Right ventricle myocardium inferior (tissue), 1 donor: ENCODE measurements around the gene OR13G1. TPM values are rescaled to one million over a fixed set of nuclear protein-coding genes. Genes with fewer than 3 reads are reported as not detected.
"Not testable (repeated sequence)": the region's sequence is repeated elsewhere in the genome, so short reads cannot be mapped to it uniquely, and the experiment has no call there.

Source experiments
- ATAC-seq: fragments of 200-7000 bp; cut with Tn5 transposase; one replicate; pipeline ENCODE4 v1.9.1; 2020; ENCODE audit warnings: mild to moderate bottlenecking, moderate library complexity
- DNase-seq: peaks from one replicate; pipeline ENCODE4 v3.0.0; 2021; ENCODE audit errors: missing footprints
- intact Hi-C: fragments of 100-400 bp; cut with DNase I; formaldehyde crosslinking; loops from one replicate; pipeline ENCODE4 v1.11.0; 2022
- long read RNA-seq: library from polyadenylated mRNA; unstranded; transcript quantifications from one replicate; pipeline ENCODE4 v2.0.0, GENCODE V29; 2021
- total RNA-seq: library from RNA; stranded (reverse); fragmentation: NEBNext Ultra II Directional; extraction: Animal tissue kit (Norgen Biotek cat#: 25700); gene quantifications from one replicate; pipeline ENCODE4 v1.2.1, GENCODE V29; 2021
- donor health status: DM: no; HTN: yes; CAD: no; lungs with severe emphysema.

The OR13G1 gene, protein sequence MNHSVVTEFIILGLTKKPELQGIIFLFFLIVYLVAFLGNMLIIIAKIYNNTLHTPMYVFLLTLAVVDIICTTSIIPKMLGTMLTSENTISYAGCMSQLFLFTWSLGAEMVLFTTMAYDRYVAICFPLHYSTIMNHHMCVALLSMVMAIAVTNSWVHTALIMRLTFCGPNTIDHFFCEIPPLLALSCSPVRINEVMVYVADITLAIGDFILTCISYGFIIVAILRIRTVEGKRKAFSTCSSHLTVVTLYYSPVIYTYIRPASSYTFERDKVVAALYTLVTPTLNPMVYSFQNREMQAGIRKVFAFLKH
- total RNA-seq: not detected
- long read RNA-seq: 0 reads

DNA sequence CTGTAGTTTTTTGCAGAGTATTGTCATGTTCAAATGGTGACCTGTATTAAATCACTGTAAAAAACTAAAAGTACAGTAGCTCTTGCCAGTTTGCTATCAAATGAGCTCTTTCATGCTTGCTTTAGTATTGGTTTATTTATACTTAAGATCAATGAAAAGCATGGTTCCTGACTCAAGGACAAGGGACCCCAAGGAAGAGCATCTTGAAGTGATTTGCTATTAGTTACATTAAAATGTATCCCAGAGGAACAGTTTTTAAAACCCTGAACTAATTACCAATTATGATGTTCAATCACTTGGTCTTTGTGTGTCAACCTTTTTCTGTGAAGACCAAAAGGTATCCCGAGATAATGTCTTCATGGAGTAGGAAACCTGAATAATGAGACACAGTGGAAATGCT lies at the start of gene OR13G1:
Gene OR13G1, minus strand, starts transcription at position 101 of the 400 bp plus-strand sequence. CDS start 6,698 bp downstream, outside the sequence.
- intact Hi-C loops: no loop called here
- ATAC-seq (no peak), DNase-seq (no peak)

DNA sequence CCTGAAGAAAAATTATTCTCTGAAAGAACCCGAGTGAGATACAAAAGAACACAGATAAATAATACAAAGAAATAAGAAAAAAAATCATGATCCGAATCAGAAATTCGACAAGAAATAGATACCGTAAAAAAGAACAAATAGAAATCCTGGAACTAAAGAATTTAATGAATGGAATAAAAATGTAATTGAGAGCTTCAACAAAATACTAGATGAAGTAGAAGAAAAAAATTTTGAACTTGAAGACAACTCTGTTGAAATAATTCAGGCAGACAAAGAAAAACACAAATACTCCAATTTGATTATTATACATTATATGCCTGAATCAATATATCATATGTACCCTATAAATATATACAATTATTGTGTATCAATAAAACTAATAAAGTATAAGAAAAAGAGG lies 41.7 kb upstream of the OR13G1 start:
- no peak for ATAC-seq

DNA sequence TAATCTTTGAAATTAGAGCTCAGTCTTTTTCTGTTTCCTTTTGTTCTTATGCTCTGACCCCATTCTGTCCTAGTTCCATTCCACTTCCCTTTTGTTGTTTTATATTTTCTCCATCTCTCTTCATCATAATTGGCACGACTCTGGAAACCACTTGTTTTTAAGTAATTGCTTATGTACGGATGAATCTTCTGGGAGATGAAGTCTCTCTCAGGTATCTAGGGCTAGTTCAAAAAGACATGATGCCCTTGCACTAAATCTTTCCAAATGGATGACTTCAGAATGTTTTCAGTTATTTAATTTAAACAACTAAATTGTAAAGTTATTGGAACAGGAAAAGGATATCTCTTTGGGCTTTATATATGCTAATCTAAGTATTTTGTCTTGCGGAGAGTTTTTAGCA lies 37.0 kb upstream of the OR13G1 start, which contains the start of gene OR6F1:
Gene OR6F1, minus strand, starts transcription at position 101 of the 400 bp plus-strand sequence. CDS start 3,891 bp downstream, outside the sequence.
- intact Hi-C loops: no loop called here
- DNase-seq (no peak), ATAC-seq (no peak)

More for the DNA sequence above, 41.7 kb upstream of the OR13G1 start:
- DNase-seq: no peak
- intact Hi-C loops: no loop called here

- DNase-seq: no peak
- intact Hi-C loops: no loop called here
Measured at GRCh38 chr1:247713753-247714152, 34.2 kb upstream of the OR13G1 start.

GRCh38 chr1:247710681-247711080 lies 31.1 kb upstream of the OR13G1 start:
- intact Hi-C loops, ATAC-seq, DNase-seq: not testable (repeated sequence)

More at GRCh38 chr1:247713753-247714152, 34.2 kb upstream of the OR13G1 start:
- no peak for ATAC-seq

DNA sequence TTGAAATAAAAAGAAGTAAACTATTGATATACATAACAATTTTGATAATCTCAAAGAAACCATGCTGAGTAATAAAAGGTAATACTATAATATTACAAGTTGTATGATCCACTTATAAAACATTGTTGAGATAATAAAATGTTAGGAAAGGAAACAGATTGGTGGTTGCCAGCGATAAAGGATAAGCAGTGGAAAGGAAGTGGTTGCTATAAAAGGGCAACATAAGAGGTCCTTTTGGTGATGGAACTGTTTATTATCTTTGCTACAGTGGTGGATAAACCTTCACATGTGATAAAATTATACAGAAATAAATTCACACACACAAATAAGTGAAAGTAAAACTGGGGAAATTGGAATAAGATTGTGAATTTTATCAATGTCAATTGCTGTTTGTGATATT lies 21.8 kb upstream of the OR13G1 start:
- intact Hi-C loops: no loop called here
- ATAC-seq: no peak

DNA sequence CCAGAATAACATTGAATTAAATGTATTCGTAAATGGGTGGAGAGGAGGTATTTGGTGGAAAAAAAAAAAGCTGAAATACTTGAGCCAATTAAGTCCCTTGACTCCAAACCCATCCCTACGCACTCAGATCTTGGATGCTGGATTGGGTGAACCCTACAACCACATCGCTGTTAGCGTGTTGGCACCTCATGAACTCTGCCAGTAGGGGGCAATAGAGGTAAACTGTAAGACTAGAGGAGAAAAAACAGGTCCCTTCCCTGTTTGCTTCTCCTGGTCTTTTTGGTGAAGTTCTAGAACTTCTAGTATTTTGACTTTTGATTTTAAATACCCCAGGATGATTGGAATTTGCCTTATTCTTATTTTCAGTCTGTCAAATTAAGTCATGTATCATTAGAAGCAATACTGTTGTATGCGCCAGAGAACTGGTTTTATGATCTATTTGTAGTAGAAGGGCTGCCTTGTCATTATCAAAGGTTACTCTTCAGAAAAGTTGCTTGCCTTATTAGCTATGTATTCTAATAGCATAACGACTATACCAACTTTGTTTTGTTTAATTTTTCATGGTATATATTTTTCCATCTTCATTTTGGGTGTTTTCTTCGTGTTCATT lies 1.9 kb upstream of the OR13G1 start:
- DNase-seq: no peak
- intact Hi-C loops: no loop called here
- no peak for ATAC-seq

More for the DNA sequence above, 21.8 kb upstream of the OR13G1 start:
- DNase-seq: no peak

- no peak for ATAC-seq
- intact Hi-C loops: no loop called here
- no peak for DNase-seq
Measured at GRCh38 chr1:247680171-247680570, 632 bp upstream of the OR13G1 start.

- intact Hi-C loops: no loop called here
- DNase-seq: no peak
- no peak for ATAC-seq
Measured at GRCh38 chr1:247669225-247669624, 10.3 kb downstream of the OR13G1 start.

GRCh38 chr1:247656221-247656875 lies 23.2 kb downstream of the OR13G1 start:
- intact Hi-C loops: no loop called here
- ATAC-seq (no peak), DNase-seq (no peak)

DNA sequence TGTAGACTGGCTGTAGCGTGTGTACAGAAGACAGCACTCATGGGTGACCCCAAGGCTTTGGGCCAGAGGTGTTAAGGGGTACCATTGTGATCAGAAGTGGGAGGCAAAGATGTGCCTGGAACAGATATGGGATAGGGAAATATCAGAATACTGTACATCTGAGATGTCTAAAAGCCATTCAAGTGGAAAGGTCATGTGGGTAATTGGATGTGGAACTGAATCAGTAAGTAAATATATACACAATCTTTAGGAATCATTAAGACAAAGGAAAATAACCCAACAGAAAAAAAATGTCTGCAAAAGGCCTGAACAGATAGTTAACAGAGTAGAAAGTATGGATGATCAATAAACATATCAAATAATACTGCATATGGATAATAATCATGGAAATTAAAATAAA lies 26.5 kb downstream of the OR13G1 start:
- DNase-seq: no peak
- intact Hi-C loops: no loop called here
- no peak for ATAC-seq

GRCh38 chr1:247647864-247648263 lies 31.7 kb downstream of the OR13G1 start:
- no peak for DNase-seq
- ATAC-seq: no peak

DNA sequence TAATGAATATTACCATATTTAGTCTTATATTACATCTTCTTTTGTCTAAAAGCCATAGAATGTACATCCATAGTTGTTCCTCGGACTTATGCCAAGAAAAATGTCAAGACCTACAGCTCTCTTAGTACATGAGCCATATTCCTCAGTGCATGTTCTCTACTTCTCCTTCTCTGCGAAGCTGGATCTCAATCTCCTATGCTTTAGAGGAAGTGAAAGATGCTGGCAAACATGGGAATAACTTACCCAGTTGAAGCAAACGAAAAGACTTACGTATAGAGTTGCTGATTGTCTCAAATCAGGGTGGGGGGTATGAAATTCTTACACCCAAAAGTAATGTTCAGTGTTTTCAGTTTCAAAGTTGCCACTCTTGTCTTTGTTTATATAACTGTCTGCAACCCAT lies 32.7 kb downstream of the OR13G1 start:
- ATAC-seq: no peak
- intact Hi-C loops: no loop called here
- no peak for DNase-seq

More at GRCh38 chr1:247647864-247648263, 31.7 kb downstream of the OR13G1 start:
- intact Hi-C loops: no loop called here

- DNase-seq (no peak), ATAC-seq (no peak)
- intact Hi-C loops: no loop called here
Measured at GRCh38 chr1:247642742-247643141, 36.8 kb downstream of the OR13G1 start.

DNA sequence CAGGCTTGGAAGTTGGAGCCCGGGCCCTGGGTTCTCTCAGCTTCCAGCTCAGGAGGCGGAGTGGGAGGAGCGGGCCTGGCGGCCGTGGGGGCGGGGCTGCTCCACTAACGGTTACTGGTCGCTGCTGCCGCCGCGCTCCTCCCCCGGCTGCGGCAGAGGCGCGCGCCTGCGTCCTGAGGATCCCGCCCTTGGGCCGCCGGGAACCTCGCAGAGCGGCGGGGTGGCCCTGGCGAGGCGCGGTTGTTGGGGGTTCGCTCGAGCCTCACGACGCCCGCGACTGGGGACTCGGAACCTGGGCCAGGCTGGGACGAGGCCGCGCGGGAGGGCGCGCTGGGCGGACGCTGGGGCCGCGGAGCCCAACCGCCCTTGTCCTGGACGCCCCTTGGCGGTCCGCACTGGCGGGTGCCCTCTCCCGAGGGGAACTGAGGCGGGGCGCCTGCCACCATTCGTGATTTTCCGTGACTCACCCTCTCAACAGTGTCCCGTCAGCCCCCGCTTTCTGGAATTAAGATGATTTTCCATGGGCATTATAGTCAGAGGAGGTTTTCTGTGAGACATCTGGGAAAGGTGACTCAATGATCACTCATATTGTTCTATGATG lies 40.1 kb downstream of the OR13G1 start:
- intact Hi-C loops: no loop called here
- DNase-seq: peak; percentile 86
- peak; percentile 77 for ATAC-seq

DNA sequence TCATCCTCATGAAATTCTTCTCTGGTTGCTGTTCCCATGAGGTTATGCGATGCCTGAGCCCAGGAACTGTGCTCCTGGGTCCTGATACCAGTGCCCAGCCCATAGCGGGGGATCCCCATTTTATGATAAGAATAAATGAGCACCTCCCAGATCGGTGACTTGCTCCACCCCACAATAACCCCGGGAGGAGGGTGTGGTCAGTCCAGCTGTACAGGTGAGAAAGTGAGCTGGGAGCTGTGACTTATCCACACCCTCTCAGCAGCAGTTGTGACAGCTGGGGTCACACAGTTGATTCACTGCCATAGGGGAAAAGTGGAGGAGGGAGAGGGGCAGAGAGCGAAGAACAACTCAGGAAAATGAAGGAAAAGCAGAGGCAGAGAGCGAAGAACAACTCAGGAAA lies 40.8 kb downstream of the OR13G1 start:
- no peak for ATAC-seq
- intact Hi-C loops: no loop called here
- no peak for DNase-seq

GRCh38 chr1:247638011-247638410 lies 41.5 kb downstream of the OR13G1 start:
- no peak for DNase-seq
- ATAC-seq: no peak
- intact Hi-C loops: no loop called here

- ATAC-seq: no peak
- no peak for DNase-seq
- intact Hi-C loops: no loop called here
Measured at GRCh38 chr1:247627951-247628350, 51.6 kb downstream of the OR13G1 start.
